HepG2 (cell line): ENCODE data around the gene SLC25A18. TPM values are rescaled to one million over a fixed set of nuclear protein-coding genes. Genes with fewer than 3 reads are reported as not detected.
A peak's percentile ranks its signal among the peaks of the same experiment; 100 is the strongest.

Experiments
- ATAC-seq: fragments of 200-7000 bp; cut with Tn5 transposase; 3 replicates; pipeline ENCODE4 v1.9.1; 2020; ENCODE audit warnings: mild to moderate bottlenecking, moderate library complexity
- BruUV-seq: library from RNA; stranded (reverse); fragments of 400-500 nt; replicated peaks from 2 replicates; lab custom pipeline; 2021; lab: Mats Ljungman, UMichigan
- CTCF ChIA-PET: fragments of 300-600 bp; formaldehyde crosslinking; extraction: SDS; loops from one replicate; lab custom pipeline; 2021; ENCODE audit warnings: low total read pairs, inconsistent platforms, low intra/inter-chr PET ratio; lab: Yijun Ruan, JAX
- POLR2A ChIA-PET: fragments of 350-600 bp; sonication (Branson Sonifier 250); formaldehyde crosslinking; loops from one replicate; lab custom pipeline; 2020; ENCODE audit warnings: antibody characterized with exemption, inconsistent platforms; lab: Yijun Ruan, JAX
- DNase-seq: peaks from one replicate; pipeline ENCODE4 v3.0.0-alpha.2; 2015; ENCODE audit warnings: low spot score
- FAIRE-seq: peaks from 3 replicates; lab custom pipeline; 2011; peaks lifted over from hg19 to GRCh38; lab: Jason Lieb, UNC
- H2AFZ ChIP-seq: one replicate; pipeline ENCODE4 v1.6.1; 2011; ENCODE audit warnings: low read length, inconsistent platforms
- H3K27ac ChIP-seq: fragments of 300-600 bp; 3 replicates; pipeline ENCODE4 v1.8.0; 2011; ENCODE audit warnings: mixed run types, mild to moderate bottlenecking, mixed read lengths, low read length, inconsistent platforms; ENCODE audit not compliant: insufficient read depth; ENCODE audit errors: extremely low read length
- H3K27me3 ChIP-seq, 2 experiments: fragments of 200-600 bp in 1 of 2; 2 replicates in 1 of 2; 3 replicates in 1 of 2; pipeline versions ENCODE4 v1.6.0 to v1.8.0; 2011; ENCODE audit warnings: low read length in 2 of 2, mild to moderate bottlenecking in 2 of 2, moderate library complexity in 2 of 2, inconsistent platforms in 1 of 2; ENCODE audit not compliant: insufficient read depth in 2 of 2, control insufficient read depth in 1 of 2
- H3K36me3 ChIP-seq, 2 experiments: fragments of 200-600 bp in 1 of 2; replicated peaks in 1 of 2; 2 replicates in 1 of 2; 3 replicates in 1 of 2; pipeline versions ENCODE4 v1.5.1 to v1.8.0; 2011; ENCODE audit warnings: low read length in 2 of 2, inconsistent platforms in 1 of 2; ENCODE audit not compliant: insufficient read depth in 2 of 2, control insufficient read depth in 1 of 2
- H3K4me1 ChIP-seq: 2 replicates; pipeline ENCODE4 v1.5.1; 2012; ENCODE audit warnings: low read length, inconsistent platforms; ENCODE audit not compliant: insufficient read depth
- H3K4me2 ChIP-seq: 2 replicates; pipeline ENCODE4 v1.6.0; 2011; ENCODE audit warnings: low read depth, low read length, inconsistent platforms
- H3K4me3 ChIP-seq, 3 experiments: fragments of 200-600 bp in 1 of 3; sonication (generic), shearing (Covaris generic) in 1 of 3; replicated peaks in 1 of 3; 2 replicates each; pipeline ENCODE4 v1.5.1; 2011 to 2016; ENCODE audit warnings: low read length in 3 of 3, inconsistent platforms in 2 of 3, low read depth in 2 of 3, mild to moderate bottlenecking in 2 of 3, control low read depth in 1 of 3, mixed read lengths in 1 of 3; ENCODE audit not compliant: insufficient read depth in 1 of 3
- H3K79me2 ChIP-seq: one replicate; pipeline ENCODE4 v1.6.1; 2011; ENCODE audit warnings: low read length, inconsistent platforms; ENCODE audit not compliant: insufficient read depth
- H3K9ac ChIP-seq: 2 replicates; pipeline ENCODE4 v1.6.0; 2011; ENCODE audit warnings: mild to moderate bottlenecking, low read depth, low read length, inconsistent platforms; ENCODE audit not compliant: insufficient read depth
- H3K9me3 ChIP-seq: 2 replicates; pipeline ENCODE4 v1.5.1; 2012; ENCODE audit warnings: mild to moderate bottlenecking, low read length
- H4K20me1 ChIP-seq: 2 replicates; pipeline ENCODE4 v1.6.0; 2011; ENCODE audit warnings: inconsistent platforms, mild to moderate bottlenecking, low read length, moderate library complexity; ENCODE audit not compliant: insufficient read depth
- ARID4A ChIP-seq: sonication (generic); formaldehyde crosslinking; IDR thresholded peaks from 2 replicates; pipeline ENCODE4 v1.5.0; 2020; ENCODE audit warnings: mild to moderate bottlenecking, missing genetic modification reagents, borderline replicate concordance
- DNMT3B ChIP-seq: conservative IDR thresholded peaks from 2 replicates; pipeline ENCODE4 v1.6.1; 2016; ENCODE audit warnings: missing biosample characterization, control low read depth
- HES4 ChIP-seq: sonication (generic); formaldehyde crosslinking; IDR thresholded peaks from 2 replicates; pipeline ENCODE4 v1.9.0; 2021; ENCODE audit warnings: mild to moderate bottlenecking, missing genetic modification reagents, borderline replicate concordance
- MAFG ChIP-seq: sonication (generic); formaldehyde crosslinking; IDR thresholded peaks from 2 replicates; pipeline ENCODE4 v1.5.1; 2020; ENCODE audit warnings: mild to moderate bottlenecking, missing genetic modification reagents
- MED1 ChIP-seq: sonication (generic); formaldehyde crosslinking; IDR thresholded peaks from 2 replicates; pipeline ENCODE4 v1.4.0; 2020; ENCODE audit warnings: missing genetic modification reagents
- STAT6 ChIP-seq: sonication (generic); formaldehyde crosslinking; IDR thresholded peaks from 2 replicates; pipeline ENCODE4 v1.4.0; 2020; ENCODE audit warnings: missing genetic modification reagents, mild to moderate bottlenecking, borderline replicate concordance
- ZNF234 ChIP-seq: sonication (generic); formaldehyde crosslinking; conservative IDR thresholded peaks from 2 replicates; pipeline ENCODE4 v1.5.1; 2020; ENCODE audit warnings: mild to moderate bottlenecking, missing genetic modification reagents
- ZNF543 ChIP-seq: sonication (generic); formaldehyde crosslinking; IDR thresholded peaks from 2 replicates; pipeline ENCODE4 v1.4.0; 2020; ENCODE audit warnings: mild to moderate bottlenecking, missing genetic modification reagents
- ZNF678 ChIP-seq: sonication (generic); formaldehyde crosslinking; IDR thresholded peaks from 2 replicates; pipeline ENCODE4 v1.4.0; 2020; ENCODE audit warnings: mild to moderate bottlenecking, missing genetic modification reagents
- WGBS: methylation state at CpG from one replicate; pipeline ENCODE4 v1.1.6; 2017; ENCODE audit warnings: low lambda C conversion rate; 5-methylcytosine and 5-hydroxymethylcytosine counted together
- in situ Hi-C: cut with HindIII; loops from 2 replicates; pipeline ENCODE4 v1.10.0; 2017; ENCODE audit warnings: low pct_unique_long_range_greater_than_20kb; ENCODE audit not compliant: extremely low pct_ligation_motif_present
- intact Hi-C: fragments of 100-400 bp; cut with micrococcal nuclease; formaldehyde crosslinking; loops from one replicate; pipeline ENCODE4 v1.10.0; 2022; ENCODE audit not compliant: unreplicated experiment
- polyA plus RNA-seq, 8 experiments: library from polyadenylated mRNA; depleted of rRNA in 3 of 8; stranded (reverse) in 7 of 8; unstranded in 1 of 8; fragments of >200 nt; fragmentation: Illumina TruSeq in 4 of 8; extraction: Trizol in 4 of 8; gene quantifications; 2 replicates each; pipeline versions ENCODE4 v1.2.1 to v1.2.3, GENCODE V29; 2011 to 2016; ENCODE audit warnings: low read depth in 4 of 8, missing spikeins in 1 of 8, mixed read lengths in 1 of 8; ENCODE audit not compliant: insufficient read depth in 1 of 8
- total RNA-seq, 5 experiments: library from RNA; depleted of rRNA; stranded (reverse); fragments of >200 nt; fragmentation: Illumina TruSeq; extraction: Trizol; gene quantifications; 2 replicates each; pipeline ENCODE4 v1.2.3, GENCODE V29; 2016; ENCODE audit warnings: low read depth in 1 of 5

Gene SLC25A18
- total and polyA plus RNA-seq, 2 of the 13 experiments (the other 11 are each of a cell fraction or from before 2014, with no cell fraction given) = 0.28 to 0.75 TPM

- Histone ChIP-seq H3K27me3 (peaks cover 2 to 36% of the 10 kb centered on the region in 2 experiments; a peak in 4 of 5 replicates), H2AFZ (no peak overlapping the region), H4K20me1 (no peaks in the 10 kb centered on the region), H3K9me3 (no peaks in the 10 kb centered on the region), H3K27ac (no peak overlapping the region), H3K9ac (no peak overlapping the region), H3K79me2 (no peaks in the 10 kb centered on the region), H3K36me3 (no peaks in the 10 kb centered on the region), H3K4me1 (no peaks in the 10 kb centered on the region), H3K4me3 (no peak overlapping the region), H3K4me2 (no peak overlapping the region)
- no peak for DNase-seq
- ChIA-PET POLR2A (no interaction called here), CTCF (no interaction called here)
- WGBS = 28% methylated on average over 9 of the region's 23 CpGs
- in situ Hi-C loops (no loop called here), intact Hi-C loops (no loop called here)
- peak; percentile 34; the same call in 2 of the 3 replicates for ATAC-seq
- no peak for TF ChIP-seq ZNF543 (CRISPR knock-in tag)
- TF ChIP-seq ZNF234 = no peak
- no peak for TF ChIP-seq MED1 (CRISPR knock-in tag)
- no TSS peak for BruUV-seq
- no peak for FAIRE-seq
Measured at GRCh38 chr22:17548010-17548755, 15.1 kb upstream of the SLC25A18 start.

GRCh38 chr22:17548756-17549035 is 14.6 kb upstream of the SLC25A18 start:
- no peaks in the 10 kb centered on the region for H3K79me2 ChIP-seq
- no peak for FAIRE-seq
- TF ChIP-seq ARID4A (CRISPR knock-in tag) (no peak), HES4 (CRISPR knock-in tag) (no peak), STAT6 (CRISPR knock-in tag) (no peak), MAFG (CRISPR knock-in tag) (no peak), ZNF678 (no peak), DNMT3B (no peak)
- TF ChIP-seq, all 625 proteins: peak for 0
- H3K9me3 ChIP-seq = no peaks in the 10 kb centered on the region
- H3K9ac ChIP-seq = no peak overlapping the region
- no peak overlapping the region for H2AFZ ChIP-seq
- peaks cover 2 to 41% of the 10 kb centered on the region in 2 experiments; a peak in 4 of 5 replicates for H3K27me3 ChIP-seq
- POLR2A ChIA-PET = no interaction called here
- ATAC-seq (no peak), DNase-seq (no peak)
- no peaks in the 10 kb centered on the region for H3K4me1 ChIP-seq
- in situ Hi-C loops (no loop called here), intact Hi-C loops (no loop called here)
- no peaks in the 10 kb centered on the region for H3K36me3 ChIP-seq
- H3K4me2 ChIP-seq = no peak overlapping the region
- CTCF ChIA-PET = no interaction called here
- H4K20me1 ChIP-seq = no peaks in the 10 kb centered on the region
- 40% methylated on average over 5 of the region's 5 CpGs for WGBS
- no peak overlapping the region for H3K27ac ChIP-seq
- no TSS peak for BruUV-seq
- H3K4me3 ChIP-seq = no peak overlapping the region
